Breast epithelium (tissue), 4 donors: Measurements from ENCODE around the gene POLR2E. TPM values are rescaled to one million over a fixed set of nuclear protein-coding genes. Genes with fewer than 3 reads are reported as not detected.
A peak's percentile ranks its signal among the peaks of the same experiment; 100 is the strongest.

Source experiments
- DNase-seq, 2 donors: peaks; one replicate each; pipeline ENCODE4 v3.0.0-alpha.2; 2019; ENCODE audit warnings: low spot score in 2 of 2
- H3K27ac ChIP-seq, 2 donors: fragments of 200-600 bp; sonication (generic) in 1 of 2; one replicate each; pipeline ENCODE4 v1.5.1; 2016 to 2019; ENCODE audit warnings: mild to moderate bottlenecking in 1 of 2
- H3K27me3 ChIP-seq, 2 donors: fragments of 200-600 bp; sonication (generic) in 1 of 2; one replicate each; pipeline versions ENCODE4 v1.5.1 to v1.6.0; 2017 to 2019; ENCODE audit warnings: control low read depth in 1 of 2, mild to moderate bottlenecking in 1 of 2
- H3K36me3 ChIP-seq: fragments of 200-600 bp; one replicate; pipeline ENCODE4 v1.5.1; 2019
- H3K4me1 ChIP-seq, 2 donors: fragments of 200-600 bp; sonication (generic); one replicate each; pipeline ENCODE4 v1.5.1; 2016 to 2019; ENCODE audit warnings: control low read depth in 1 of 2
- H3K4me3 ChIP-seq, 3 donors: fragments of 200-600 bp; sonication (generic); 1 replicate in 2 of 3; 2 replicates in 1 of 3; pipeline ENCODE4 v1.5.1; 2016 to 2019; ENCODE audit warnings: mild to moderate bottlenecking in 3 of 3, moderate library complexity in 2 of 3
- H3K9me3 ChIP-seq, 2 donors: fragments of 200-600 bp; sonication (generic) in 1 of 2; one replicate each; pipeline ENCODE4 v1.5.1; 2016 to 2019; ENCODE audit warnings: control low read depth in 1 of 2
- POLR2A ChIP-seq: fragments of 450-650 bp; IDR thresholded peaks from one replicate; pipeline ENCODE4 v1.6.1; 2016; ENCODE audit warnings: antibody characterized with exemption, mild to moderate bottlenecking, moderate library complexity
- POLR2AphosphoS5 ChIP-seq, 3 donors: sonication (generic); formaldehyde crosslinking; IDR thresholded peaks; one replicate each; pipeline ENCODE4 v1.6.1; 2017; ENCODE audit warnings: antibody characterized with exemption in 3 of 3
- intact Hi-C: fragments of 100-400 bp; cut with DNase I; formaldehyde crosslinking; loops from one replicate; pipeline ENCODE4 v1.15.1; 2023; ENCODE audit warnings: low total_unique reads
- total RNA-seq, 3 donors: library from RNA; depleted of rRNA; stranded (reverse); fragments of >200 nt; gene quantifications; one replicate each; pipeline ENCODE4 v1.1.0, GENCODE V29; 2016
- TF ChIP-seq, protein P1 (sequence below), 3 donors: fragments of 450-650 bp; IDR thresholded peaks; one replicate each; pipeline ENCODE4 v1.5.1; 2016 to 2017; ENCODE audit warnings: antibody characterized with exemption in 3 of 3, mild to moderate bottlenecking in 3 of 3, moderate library complexity in 3 of 3

The POLR2E gene
- total RNA-seq, 3 donors from 2014 or later, result 65.9 to 175 (median 89.1) TPM

DNA sequence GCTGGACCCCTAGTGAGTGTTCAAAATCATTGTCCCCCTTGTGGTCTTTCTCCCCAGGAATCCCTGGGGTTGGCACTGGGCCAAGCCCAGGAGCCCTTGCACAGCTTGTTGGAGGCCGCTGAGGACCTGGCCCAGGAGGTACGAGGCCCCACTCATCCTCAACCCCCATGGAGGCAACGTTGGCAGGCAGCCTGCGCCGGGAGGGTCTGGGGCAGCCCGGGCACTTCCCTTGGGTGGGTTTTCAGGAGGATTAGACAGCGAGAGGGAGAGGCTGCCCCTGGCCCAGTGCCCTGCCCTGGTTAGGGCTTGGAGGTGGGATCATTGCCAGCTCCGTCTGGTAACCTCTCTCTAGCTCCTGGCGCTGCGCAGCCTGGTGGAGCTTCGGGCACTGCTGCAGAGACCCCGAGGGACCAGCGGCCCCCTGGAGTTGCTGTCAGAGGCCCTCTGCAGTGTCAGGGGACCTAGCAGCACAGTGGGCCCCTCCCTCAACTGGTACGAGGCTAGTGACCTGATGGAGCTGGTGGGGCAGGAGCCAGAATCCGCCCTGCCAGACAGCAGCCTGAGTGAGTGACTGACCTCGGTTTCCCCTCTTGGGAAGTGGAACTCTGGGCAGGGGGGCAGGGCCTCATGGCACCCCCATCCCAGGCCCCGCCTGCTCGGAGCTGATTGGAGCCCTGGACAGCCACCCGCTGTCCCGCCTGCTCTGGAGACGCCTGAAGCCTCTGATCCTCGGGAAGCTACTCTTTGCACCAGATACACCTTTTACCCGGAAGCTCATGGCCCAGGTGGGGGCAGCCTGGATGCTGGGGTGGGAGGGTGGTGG, 52.3 kb downstream of the POLR2E start:
- Histone ChIP-seq H3K27me3 (no peaks in the 10 kb centered on the region), H3K4me1 (peaks cover 0 to 13% of the 10 kb centered on the region in 2 donors), H3K4me3 (peak overlapping the region in 1 of 3 donors; percentile 63), H3K36me3 (no peaks in the 10 kb centered on the region), H3K27ac (peak overlapping the region in 1 of 2 donors; percentile 61), H3K9me3 (no peaks in the 10 kb centered on the region)
- TF ChIP-seq, protein P1, sequence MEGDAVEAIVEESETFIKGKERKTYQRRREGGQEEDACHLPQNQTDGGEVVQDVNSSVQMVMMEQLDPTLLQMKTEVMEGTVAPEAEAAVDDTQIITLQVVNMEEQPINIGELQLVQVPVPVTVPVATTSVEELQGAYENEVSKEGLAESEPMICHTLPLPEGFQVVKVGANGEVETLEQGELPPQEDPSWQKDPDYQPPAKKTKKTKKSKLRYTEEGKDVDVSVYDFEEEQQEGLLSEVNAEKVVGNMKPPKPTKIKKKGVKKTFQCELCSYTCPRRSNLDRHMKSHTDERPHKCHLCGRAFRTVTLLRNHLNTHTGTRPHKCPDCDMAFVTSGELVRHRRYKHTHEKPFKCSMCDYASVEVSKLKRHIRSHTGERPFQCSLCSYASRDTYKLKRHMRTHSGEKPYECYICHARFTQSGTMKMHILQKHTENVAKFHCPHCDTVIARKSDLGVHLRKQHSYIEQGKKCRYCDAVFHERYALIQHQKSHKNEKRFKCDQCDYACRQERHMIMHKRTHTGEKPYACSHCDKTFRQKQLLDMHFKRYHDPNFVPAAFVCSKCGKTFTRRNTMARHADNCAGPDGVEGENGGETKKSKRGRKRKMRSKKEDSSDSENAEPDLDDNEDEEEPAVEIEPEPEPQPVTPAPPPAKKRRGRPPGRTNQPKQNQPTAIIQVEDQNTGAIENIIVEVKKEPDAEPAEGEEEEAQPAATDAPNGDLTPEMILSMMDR (IDR thresholded peaks at IDR 0.05), result no peak
- TF ChIP-seq POLR2A (no peak), POLR2AphosphoS5 (IDR thresholded peaks at IDR 0.05) (no peak)
- intact Hi-C loops, result no loop called here
- DNase-seq, result no peak

DNA sequence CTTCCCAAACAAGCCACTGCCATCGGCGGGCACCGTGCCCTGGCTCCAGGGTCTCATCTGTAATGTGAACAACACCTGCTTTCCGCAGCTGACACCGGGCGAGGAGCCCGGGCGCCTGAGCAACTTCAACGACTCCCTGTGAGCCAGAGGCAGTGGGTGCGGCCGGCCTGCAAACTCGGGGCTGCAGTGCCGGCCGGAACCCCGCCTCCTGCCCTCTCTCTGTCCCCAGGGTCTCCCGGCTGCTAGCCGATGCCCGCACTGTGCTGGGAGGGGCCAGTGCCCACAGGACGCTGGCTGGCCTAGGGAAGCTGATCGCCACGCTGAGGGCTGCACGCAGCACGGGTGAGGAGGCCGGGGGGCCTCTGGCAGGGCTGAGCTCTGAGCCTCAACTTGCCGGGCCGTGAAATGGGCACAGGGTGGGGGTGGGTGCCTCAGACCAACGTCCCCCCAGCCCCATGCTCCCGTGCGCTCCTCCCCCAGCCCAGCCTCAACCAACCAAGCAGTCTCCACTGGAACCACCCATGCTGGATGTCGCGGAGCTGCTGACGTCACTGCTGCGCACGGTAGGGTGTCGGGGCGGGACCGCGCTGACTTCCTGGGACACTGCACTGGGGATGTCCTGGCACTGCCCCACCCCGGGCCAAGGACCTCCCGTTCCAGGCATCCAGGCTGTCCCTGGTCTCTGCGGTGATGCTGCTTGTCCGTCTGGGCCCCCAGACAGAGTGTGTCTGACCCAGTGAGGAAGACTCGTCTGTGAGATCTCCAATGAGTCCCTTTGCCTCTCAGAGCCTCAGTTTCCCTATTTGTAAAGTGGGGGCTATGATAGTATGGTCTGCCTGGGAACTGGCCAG, 53.1 kb downstream of the POLR2E start:
- no peaks in the 10 kb centered on the region for H3K36me3 ChIP-seq
- peak overlapping the region in 1 of 3 donors; percentile 63 for H3K4me3 ChIP-seq
- H3K27me3 ChIP-seq, result no peaks in the 10 kb centered on the region
- TF ChIP-seq, protein P1 (IDR thresholded peaks at IDR 0.05), result no peak
- TF ChIP-seq POLR2A (no peak), POLR2AphosphoS5 (IDR thresholded peaks at IDR 0.05) (no peak)
- H3K9me3 ChIP-seq, result no peaks in the 10 kb centered on the region
- intact Hi-C loops, result no loop called here
- H3K27ac ChIP-seq, result peak overlapping the region in 1 of 2 donors; percentile 61
- peaks cover 0 to 13% of the 10 kb centered on the region in 2 donors for H3K4me1 ChIP-seq
- DNase-seq, result no peak

DNA sequence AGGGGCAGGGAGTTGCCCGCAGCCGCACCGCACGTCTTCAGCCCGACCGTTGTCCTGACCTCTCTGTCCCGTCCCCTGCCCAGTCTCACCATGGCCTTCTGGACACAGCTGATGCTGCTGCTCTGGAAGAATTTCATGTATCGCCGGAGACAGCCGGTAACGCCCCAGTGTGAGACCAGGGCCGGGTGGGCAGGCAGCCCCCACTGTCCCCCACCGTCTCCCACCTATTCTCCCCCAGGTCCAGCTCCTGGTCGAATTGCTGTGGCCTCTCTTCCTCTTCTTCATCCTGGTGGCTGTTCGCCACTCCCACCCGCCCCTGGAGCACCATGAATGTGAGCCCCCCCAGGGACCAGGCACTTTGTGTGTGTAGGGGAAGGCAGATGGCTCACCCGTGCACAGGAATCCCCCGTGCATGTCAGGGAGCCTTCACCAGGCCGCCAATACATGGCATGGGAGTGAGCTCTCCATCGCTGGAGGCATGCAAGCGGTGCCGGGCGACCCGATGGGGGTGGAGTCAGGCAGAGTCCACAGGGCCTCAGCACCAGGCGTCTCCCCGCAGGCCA, 53.8 kb downstream of the POLR2E start:
- H3K36me3 ChIP-seq, result no peaks in the 10 kb centered on the region
- intact Hi-C loops, result no loop called here
- H3K27me3 ChIP-seq, result no peaks in the 10 kb centered on the region
- peak overlapping the region; percentile 44 to 63 (median 62) for H3K4me3 ChIP-seq
- H3K9me3 ChIP-seq, result no peaks in the 10 kb centered on the region
- H3K27ac ChIP-seq, result peak overlapping the region in 1 of 2 donors; percentile 61
- no peak for TF ChIP-seq POLR2A
- no peak for TF ChIP-seq POLR2AphosphoS5 (IDR thresholded peaks at IDR 0.05)
- TF ChIP-seq, protein P1 (IDR thresholded peaks at IDR 0.05), result no peak
- H3K4me1 ChIP-seq, result peaks cover 0 to 13% of the 10 kb centered on the region in 2 donors
- no peak for DNase-seq

DNA sequence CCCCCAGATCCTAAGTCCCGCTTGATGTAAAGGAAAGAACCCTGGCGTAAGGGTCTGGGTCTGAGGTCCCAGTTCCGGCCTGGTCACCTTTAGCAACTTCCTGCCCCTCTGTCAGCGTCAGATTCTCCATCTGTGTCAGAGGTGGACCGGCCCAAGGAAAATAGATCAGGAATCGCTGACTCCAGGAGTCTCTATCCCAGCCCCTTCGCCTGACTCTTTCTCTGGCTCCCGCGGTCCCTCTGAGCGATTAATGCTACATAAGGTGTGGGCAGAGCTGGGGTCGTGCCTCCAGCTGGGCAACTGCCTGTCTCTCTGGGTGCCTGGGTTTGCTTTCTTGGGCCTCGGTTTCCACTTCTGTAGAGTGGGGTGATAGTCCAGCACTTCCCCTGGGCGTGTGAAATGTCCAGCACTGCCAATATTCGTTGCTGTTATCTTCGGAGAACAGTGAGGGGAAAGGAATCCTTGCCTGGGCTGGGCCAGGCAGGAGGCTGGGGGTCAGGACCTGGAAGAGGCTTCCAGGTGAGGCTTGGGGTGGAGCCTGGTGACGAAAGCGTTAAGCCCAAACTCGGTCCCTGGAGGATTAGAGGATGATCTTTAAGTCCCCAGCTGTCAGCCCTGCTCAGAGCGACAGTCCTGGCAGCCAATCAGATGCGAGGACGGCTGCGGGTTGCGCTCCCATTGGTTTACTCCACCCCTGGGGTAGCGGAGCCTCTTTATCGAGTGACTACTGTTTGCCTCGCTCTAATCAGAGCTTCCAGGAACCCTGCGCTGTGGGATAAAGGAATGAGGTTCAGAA, 54.5 kb downstream of the POLR2E start:
- Histone ChIP-seq H3K4me3 (peak overlapping the region; percentile 44 to 63 (median 62)), H3K27ac (peak overlapping the region; percentile 36 to 61), H3K27me3 (no peaks in the 10 kb centered on the region), H3K4me1 (peaks cover 0 to 13% of the 10 kb centered on the region in 2 donors), H3K36me3 (no peaks in the 10 kb centered on the region), H3K9me3 (no peaks in the 10 kb centered on the region)
- intact Hi-C loops, result no loop called here
- peak; percentile 87 to 89 for DNase-seq
- TF ChIP-seq, protein P1 (IDR thresholded peaks at IDR 0.05), result no peak
- TF ChIP-seq POLR2AphosphoS5 (IDR thresholded peaks at IDR 0.05) (no peak), POLR2A (no peak)
